HL-60 (cell line): ENCODE measurements around the gene ITPK1.
A peak's percentile ranks its signal among the peaks of the same experiment; 100 is the strongest.

Experiments used
- DNase-seq, 2 experiments: peaks; one replicate each; pipeline ENCODE4 v3.0.0-alpha.2; 2010 to 2020; ENCODE audit warnings: low read depth in 1 of 2, low spot score in 1 of 2
- H3K27ac ChIP-seq: fragments of 250-450 bp; sonication (Bioruptor Pico); replicated peaks from 2 replicates; pipeline ENCODE4 v1.5.1; 2020; ENCODE audit warnings: mild to moderate bottlenecking, moderate library complexity
- H3K27me3 ChIP-seq: fragments of 250-450 bp; sonication (Bioruptor Pico); 2 replicates; pipeline ENCODE4 v1.5.1; 2021; ENCODE audit warnings: mild to moderate bottlenecking, moderate library complexity; ENCODE audit not compliant: insufficient read depth, poor library complexity, severe bottlenecking
- H3K4me3 ChIP-seq: replicated peaks from 2 replicates; pipeline ENCODE4 v1.5.1; 2011; ENCODE audit warnings: mild to moderate bottlenecking, control low read depth, low read length; ENCODE audit not compliant: insufficient read depth
- CTCF ChIP-seq: IDR thresholded peaks from one replicate; pipeline ENCODE4 v1.5.1; 2011; ENCODE audit warnings: low read length, control low read depth, inconsistent platforms; ENCODE audit not compliant: insufficient read depth
- GABPA ChIP-seq: IDR thresholded peaks from 2 replicates; pipeline ENCODE4 v1.6.1; 2012; ENCODE audit warnings: low read depth
- POLR2AphosphoS5 ChIP-seq: IDR thresholded peaks from 2 replicates; pipeline ENCODE4 v1.6.1; 2012; ENCODE audit warnings: low read depth
- SPI1 ChIP-seq: IDR thresholded peaks from 2 replicates; pipeline ENCODE4 v1.6.1; 2012; ENCODE audit warnings: low read depth, mild to moderate bottlenecking, borderline replicate concordance
- TF ChIP-seq, protein P1 (sequence below): IDR thresholded peaks from 2 replicates; pipeline ENCODE4 v1.6.1; 2012; ENCODE audit warnings: low read depth; ENCODE audit not compliant: insufficient replicate concordance

Gene ITPK1

DNA sequence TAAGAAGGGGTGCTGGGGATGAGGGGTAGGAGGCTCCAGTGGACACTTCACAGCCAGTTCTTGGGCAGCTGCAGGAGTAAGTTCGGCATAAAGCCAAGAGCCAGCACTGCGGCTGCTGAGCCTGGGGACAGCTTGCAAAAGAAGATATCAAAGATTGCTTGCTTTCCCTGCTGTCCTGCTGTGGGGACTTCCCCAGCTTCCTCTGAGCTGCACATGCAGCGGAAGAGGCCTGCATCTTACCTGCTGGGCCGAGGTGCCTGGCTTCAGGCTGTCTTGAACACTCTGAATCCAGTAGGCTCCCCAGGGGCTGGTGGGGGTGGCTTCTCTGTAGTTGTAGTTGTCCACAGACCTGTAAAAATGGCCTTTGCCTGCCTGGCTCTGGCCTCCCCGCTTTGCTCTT lies 191.5 kb downstream of the ITPK1 start:
- TF ChIP-seq, protein P1, sequence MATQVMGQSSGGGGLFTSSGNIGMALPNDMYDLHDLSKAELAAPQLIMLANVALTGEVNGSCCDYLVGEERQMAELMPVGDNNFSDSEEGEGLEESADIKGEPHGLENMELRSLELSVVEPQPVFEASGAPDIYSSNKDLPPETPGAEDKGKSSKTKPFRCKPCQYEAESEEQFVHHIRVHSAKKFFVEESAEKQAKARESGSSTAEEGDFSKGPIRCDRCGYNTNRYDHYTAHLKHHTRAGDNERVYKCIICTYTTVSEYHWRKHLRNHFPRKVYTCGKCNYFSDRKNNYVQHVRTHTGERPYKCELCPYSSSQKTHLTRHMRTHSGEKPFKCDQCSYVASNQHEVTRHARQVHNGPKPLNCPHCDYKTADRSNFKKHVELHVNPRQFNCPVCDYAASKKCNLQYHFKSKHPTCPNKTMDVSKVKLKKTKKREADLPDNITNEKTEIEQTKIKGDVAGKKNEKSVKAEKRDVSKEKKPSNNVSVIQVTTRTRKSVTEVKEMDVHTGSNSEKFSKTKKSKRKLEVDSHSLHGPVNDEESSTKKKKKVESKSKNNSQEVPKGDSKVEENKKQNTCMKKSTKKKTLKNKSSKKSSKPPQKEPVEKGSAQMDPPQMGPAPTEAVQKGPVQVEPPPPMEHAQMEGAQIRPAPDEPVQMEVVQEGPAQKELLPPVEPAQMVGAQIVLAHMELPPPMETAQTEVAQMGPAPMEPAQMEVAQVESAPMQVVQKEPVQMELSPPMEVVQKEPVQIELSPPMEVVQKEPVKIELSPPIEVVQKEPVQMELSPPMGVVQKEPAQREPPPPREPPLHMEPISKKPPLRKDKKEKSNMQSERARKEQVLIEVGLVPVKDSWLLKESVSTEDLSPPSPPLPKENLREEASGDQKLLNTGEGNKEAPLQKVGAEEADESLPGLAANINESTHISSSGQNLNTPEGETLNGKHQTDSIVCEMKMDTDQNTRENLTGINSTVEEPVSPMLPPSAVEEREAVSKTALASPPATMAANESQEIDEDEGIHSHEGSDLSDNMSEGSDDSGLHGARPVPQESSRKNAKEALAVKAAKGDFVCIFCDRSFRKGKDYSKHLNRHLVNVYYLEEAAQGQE, result no peak
- TF ChIP-seq SPI1 (no peak), CTCF (no peak), POLR2AphosphoS5 (no peak)
- peaks cover 2% of the 10 kb centered on the region for H3K27me3 ChIP-seq
- H3K4me3 ChIP-seq, result no peak overlapping the region
- no peak for DNase-seq
- H3K27ac ChIP-seq, result no peak overlapping the region

DNA sequence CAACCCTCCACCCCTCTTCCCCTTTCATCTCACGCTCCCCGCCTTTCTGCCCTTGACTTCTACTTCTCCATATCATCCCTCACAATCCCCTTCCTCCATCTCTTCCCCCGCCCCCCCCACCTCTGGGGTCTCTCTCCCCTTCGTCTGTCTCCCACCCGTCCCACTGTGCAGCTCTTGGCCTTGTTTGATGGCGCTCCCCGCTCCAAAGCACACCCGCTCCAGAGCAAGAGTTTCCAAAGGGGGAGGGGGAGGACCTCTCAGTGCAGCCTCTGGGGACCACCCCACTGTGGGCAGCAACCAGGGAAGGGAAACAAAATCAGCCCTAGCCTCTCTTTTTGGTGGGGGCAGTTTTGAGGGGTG lies 192.0 kb downstream of the ITPK1 start:
- DNase-seq, result no peak
- H3K4me3 ChIP-seq, result no peak overlapping the region
- H3K27ac ChIP-seq, result no peak overlapping the region
- H3K27me3 ChIP-seq, result peaks cover 2% of the 10 kb centered on the region
- TF ChIP-seq CTCF (no peak), POLR2AphosphoS5 (no peak), GABPA (no peak), SPI1 (no peak)
- TF ChIP-seq, protein P1, result no peak

- peak; percentile 30 to 33 for DNase-seq
- H3K27me3 ChIP-seq, result peaks cover 2% of the 10 kb centered on the region
- TF ChIP-seq CTCF (no peak), GABPA (no peak), POLR2AphosphoS5 (no peak), SPI1 (peak; percentile 21; the same call in 1 of the 2 replicates)
- TF ChIP-seq, protein P1, result peak; percentile 100
- H3K4me3 ChIP-seq, result no peak within 1 kb of the TSS
- H3K27ac ChIP-seq, result no peak within 1 kb of the TSS
These were observed 192.6 kb downstream of the ITPK1 start, which contains the start of gene CHGA for GRCh38 chr14:92922883-92923743. CHGA (plus strand) TSS chr14:92923150; CDS start chr14:92923360, 210 bp downstream.
